HepG2 (cell line): ENCODE data around the gene ICAM5. TPM values are rescaled to one million over a fixed set of nuclear protein-coding genes. Genes with fewer than 3 reads are reported as not detected.

Experiments
- ARNTL ChIP-seq: sonication (generic); formaldehyde crosslinking; IDR thresholded peaks from 2 replicates; pipeline ENCODE4 v1.4.0; 2020; ENCODE audit warnings: mild to moderate bottlenecking, missing genetic modification reagents
- CBX2 ChIP-seq, 2 experiments: fragments of 200-600 bp in 1 of 2; sonication (generic); formaldehyde crosslinking in 1 of 2; IDR thresholded peaks; 2 replicates each; pipeline versions ENCODE4 v1.7.0 to v1.8.1; 2018 to 2022; ENCODE audit warnings: low read depth in 2 of 2, low read length in 1 of 2, mild to moderate bottlenecking in 1 of 2, missing genetic modification reagents in 1 of 2
- CCAR2 ChIP-seq: fragments of 200-400 bp; formaldehyde crosslinking; optimal IDR thresholded peaks from 2 replicates; pipeline ENCODE3; 2018; ENCODE audit warnings: low read depth, mild to moderate bottlenecking, low read length, moderate library complexity
- FLYWCH1 ChIP-seq: sonication (generic); formaldehyde crosslinking; IDR thresholded peaks from 2 replicates; pipeline ENCODE4 v1.8.1; 2023; ENCODE audit warnings: mild to moderate bottlenecking, missing genetic modification reagents
- GFI1 ChIP-seq: sonication (generic); formaldehyde crosslinking; IDR thresholded peaks from 2 replicates; pipeline ENCODE4 v1.5.0; 2020; ENCODE audit warnings: missing genetic modification reagents, mild to moderate bottlenecking, borderline replicate concordance
- HMGXB4 ChIP-seq, 2 experiments: sonication (generic) in 1 of 2; formaldehyde crosslinking in 1 of 2; IDR thresholded peaks; 2 replicates each; pipeline versions ENCODE4 v1.4.0 to v1.6.1; 2018 to 2020; ENCODE audit warnings: missing genetic modification reagents in 2 of 2, borderline replicate concordance in 1 of 2, low read depth in 1 of 2, mild to moderate bottlenecking in 1 of 2, missing biosample characterization in 1 of 2
- HOMEZ ChIP-seq: IDR thresholded peaks from 2 replicates; pipeline ENCODE4 v1.6.1; 2016; ENCODE audit warnings: low read depth
- MEIS1 ChIP-seq: sonication (generic); formaldehyde crosslinking; IDR thresholded peaks from 2 replicates; pipeline ENCODE4 v1.9.0; 2021; ENCODE audit warnings: mild to moderate bottlenecking, missing genetic modification reagents, moderate library complexity, borderline replicate concordance
- MTA3 ChIP-seq: sonication (generic); formaldehyde crosslinking; IDR thresholded peaks from 2 replicates; pipeline ENCODE4 v1.4.0; 2020; ENCODE audit warnings: missing genetic modification reagents
- NCOR1 ChIP-seq: fragments of 200-600 bp; sonication (generic); IDR thresholded peaks from 2 replicates; pipeline ENCODE4 v1.7.0; 2017; ENCODE audit warnings: antibody characterized with exemption, low read length, borderline replicate concordance
- SIN3B ChIP-seq: fragments of 150-350 bp; IDR thresholded peaks from 2 replicates; pipeline ENCODE4 v1.6.1; 2014; ENCODE audit warnings: low read length
- THYN1 ChIP-seq: sonication (generic); formaldehyde crosslinking; IDR thresholded peaks from 2 replicates; pipeline ENCODE4 v1.8.1; 2023; ENCODE audit warnings: low read depth, mild to moderate bottlenecking, moderate library complexity, missing genetic modification reagents, borderline replicate concordance
- TP53 ChIP-seq: sonication (generic); formaldehyde crosslinking; conservative IDR thresholded peaks from 2 replicates; pipeline ENCODE4 v1.4.0; 2020; ENCODE audit warnings: missing genetic modification reagents
- ZNF207 ChIP-seq: fragments of 450-650 bp; IDR thresholded peaks from 2 replicates; pipeline ENCODE4 v1.6.1; 2016; ENCODE audit warnings: antibody characterized with exemption, borderline replicate concordance
- ZNF253 ChIP-seq: sonication (generic); formaldehyde crosslinking; IDR thresholded peaks from 2 replicates; pipeline ENCODE4 v1.8.0; 2022; ENCODE audit warnings: mild to moderate bottlenecking, missing genetic modification reagents, borderline replicate concordance
- ZNF564 ChIP-seq: sonication (generic); formaldehyde crosslinking; IDR thresholded peaks from 2 replicates; pipeline ENCODE4 v1.8.1; 2023; ENCODE audit warnings: mild to moderate bottlenecking, missing genetic modification reagents
- ZNF781 ChIP-seq: sonication (generic); formaldehyde crosslinking; IDR thresholded peaks from 2 replicates; pipeline ENCODE4 v1.5.1; 2020; ENCODE audit warnings: borderline replicate concordance, mild to moderate bottlenecking, missing genetic modification reagents; ENCODE audit errors: not compliant biosample characterization
- polyA plus RNA-seq, 8 experiments: library from polyadenylated mRNA; depleted of rRNA in 3 of 8; stranded (reverse) in 7 of 8; unstranded in 1 of 8; fragments of >200 nt; fragmentation: Illumina TruSeq in 4 of 8; extraction: Trizol in 4 of 8; gene quantifications; 2 replicates each; pipeline versions ENCODE4 v1.2.1 to v1.2.3, GENCODE V29; 2011 to 2016; ENCODE audit warnings: low read depth in 4 of 8, missing spikeins in 1 of 8, mixed read lengths in 1 of 8; ENCODE audit not compliant: insufficient read depth in 1 of 8
- total RNA-seq, 5 experiments: library from RNA; depleted of rRNA; stranded (reverse); fragments of >200 nt; fragmentation: Illumina TruSeq; extraction: Trizol; gene quantifications; 2 replicates each; pipeline ENCODE4 v1.2.3, GENCODE V29; 2016; ENCODE audit warnings: low read depth in 1 of 5
- TF ChIP-seq, protein P1 (sequence below): sonication (generic); formaldehyde crosslinking; IDR thresholded peaks from 2 replicates; pipeline ENCODE4 v1.5.0; 2020; ENCODE audit warnings: missing genetic modification reagents, mild to moderate bottlenecking, borderline replicate concordance

Gene ICAM5
- total and polyA plus RNA-seq, 2 of the 13 experiments (the other 11 are each of a cell fraction or from before 2014, with no cell fraction given): 0.46 to 1.6 TPM

- TF ChIP-seq CCAR2 (no peak), HMGXB4 (CRISPR knock-in tag; IDR thresholded peaks at IDR 0.05; ENCODE audit: borderline replicate concordance in 1 of 2, low read depth in 1 of 2) (peak; percentile 16 to 25; a peak in 3 of 4 replicates), THYN1 (CRISPR knock-in tag) (no peak), ZNF564 (CRISPR knock-in tag) (peak; percentile 79), MEIS1 (CRISPR knock-in tag) (no peak), HOMEZ (0 out of 2 replicates have a peak, but pooled peaks have one; percentile 25), ZNF253 (CRISPR knock-in tag) (no peak), ZNF781 (CRISPR knock-in tag) (no peak), ARNTL (CRISPR knock-in tag) (peak; percentile 72; the same call in 1 of the 2 replicates), SIN3B (no peak), MTA3 (CRISPR knock-in tag) (no peak), ZNF207 (no peak), GFI1 (CRISPR knock-in tag) (no peak), NCOR1 (no peak), FLYWCH1 (CRISPR knock-in tag) (no peak), CBX2 (IDR thresholded peaks at IDR 0.05; ENCODE audit: low read depth, low read length) (no peak), CBX2 (CRISPR knock-in tag; IDR thresholded peaks at IDR 0.05; ENCODE audit: low read depth) (no peak), TP53 (CRISPR knock-in tag) (no peak)
- TF ChIP-seq, protein P1, sequence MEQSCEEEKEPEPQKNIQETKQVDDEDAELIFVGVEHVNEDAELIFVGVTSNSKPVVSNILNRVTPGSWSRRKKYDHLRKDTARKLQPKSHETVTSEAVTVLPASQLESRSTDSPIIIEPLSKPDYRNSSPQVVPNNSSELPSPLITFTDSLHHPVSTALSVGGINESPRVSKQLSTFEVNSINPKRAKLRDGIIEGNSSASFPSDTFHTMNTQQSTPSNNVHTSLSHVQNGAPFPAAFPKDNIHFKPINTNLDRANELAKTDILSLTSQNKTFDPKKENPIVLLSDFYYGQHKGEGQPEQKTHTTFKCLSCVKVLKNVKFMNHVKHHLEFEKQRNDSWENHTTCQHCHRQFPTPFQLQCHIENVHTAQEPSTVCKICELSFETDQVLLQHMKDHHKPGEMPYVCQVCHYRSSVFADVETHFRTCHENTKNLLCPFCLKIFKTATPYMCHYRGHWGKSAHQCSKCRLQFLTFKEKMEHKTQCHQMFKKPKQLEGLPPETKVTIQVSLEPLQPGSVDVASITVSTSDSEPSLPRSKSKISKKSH (CRISPR knock-in tag): no peak
Measured at GRCh38 chr19:10334588-10335351, 45.0 kb downstream of the ICAM5 start (continued).
